Hematopoietic multipotent progenitor cell treated with erythropoietin and hydrocortisone succinate and interleukin-3 and kit ligand, for 17 days (in vitro differentiated cells): ENCODE data around the gene THAP12.
A peak's percentile ranks its signal among the peaks of the same experiment; 100 is the strongest.
"Not testable (repeated sequence)": the region's sequence is repeated elsewhere in the genome, so short reads cannot be mapped to it uniquely, and the experiment has no call there.

Experiments used
- DNase-seq: peaks from one replicate; pipeline ENCODE4 v3.0.0-alpha.2; 2015; ENCODE audit warnings: low spot score

THAP12 gene

DNA sequence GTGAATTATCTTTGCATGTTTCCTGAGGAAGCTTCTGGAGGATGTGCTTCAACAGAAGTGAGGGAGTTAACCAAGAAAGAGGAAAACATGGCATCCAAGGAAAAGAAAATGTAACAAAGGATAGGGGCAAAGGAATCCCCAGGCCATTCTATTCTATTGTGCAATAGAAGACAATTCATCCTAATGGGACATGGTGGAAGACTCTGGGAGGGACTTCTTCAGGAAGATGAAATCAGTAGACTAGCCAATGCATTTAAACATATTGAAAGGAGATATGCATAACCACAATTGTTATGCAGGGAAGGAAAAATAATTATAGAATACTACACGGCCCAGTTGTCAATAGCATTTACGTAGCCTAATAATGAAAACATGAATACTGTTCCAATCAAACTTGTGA lies 55.7 kb downstream of the THAP12 start:
- no peak for DNase-seq

DNA sequence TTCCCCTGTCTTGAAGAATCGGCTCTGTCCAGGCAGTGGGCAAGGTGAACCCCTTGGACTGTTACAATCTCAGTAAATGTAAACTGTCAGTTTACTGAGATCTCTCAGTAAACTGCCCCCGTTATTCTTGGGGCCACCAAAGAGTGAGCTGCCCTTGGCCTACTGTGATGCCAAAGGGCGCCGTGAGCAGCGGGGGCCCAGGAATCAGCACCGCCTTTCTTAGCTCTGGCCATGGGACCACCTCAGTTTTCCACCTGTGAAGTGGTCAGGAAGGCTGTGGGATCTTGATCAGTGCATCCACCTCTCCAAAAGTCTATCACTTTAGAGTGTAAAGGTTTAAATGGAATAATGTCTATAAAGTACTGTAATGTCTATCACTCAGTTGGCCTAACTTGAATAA lies 57.1 kb downstream of the THAP12 start:
- DNase-seq = no peak

DNA sequence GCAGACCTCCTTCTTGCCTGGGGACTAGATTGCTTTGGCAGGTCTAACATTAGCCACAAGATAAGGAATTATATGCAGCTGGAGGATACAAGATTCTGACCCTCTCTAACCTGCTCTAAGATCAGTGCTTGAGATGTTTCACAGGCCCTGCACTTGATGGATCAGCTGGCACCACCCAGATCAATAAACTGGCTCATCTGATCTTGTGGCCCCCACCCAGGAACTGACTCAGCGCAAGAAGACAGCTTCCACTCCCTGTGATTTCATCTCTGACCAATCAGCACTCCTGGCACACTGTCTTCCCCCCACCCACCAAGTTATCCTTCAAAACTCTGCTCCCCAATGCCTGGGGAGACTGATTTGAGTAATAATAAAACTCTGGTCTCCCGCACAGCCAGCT lies 57.6 kb downstream of the THAP12 start:
- DNase-seq = not testable (repeated sequence)

DNA sequence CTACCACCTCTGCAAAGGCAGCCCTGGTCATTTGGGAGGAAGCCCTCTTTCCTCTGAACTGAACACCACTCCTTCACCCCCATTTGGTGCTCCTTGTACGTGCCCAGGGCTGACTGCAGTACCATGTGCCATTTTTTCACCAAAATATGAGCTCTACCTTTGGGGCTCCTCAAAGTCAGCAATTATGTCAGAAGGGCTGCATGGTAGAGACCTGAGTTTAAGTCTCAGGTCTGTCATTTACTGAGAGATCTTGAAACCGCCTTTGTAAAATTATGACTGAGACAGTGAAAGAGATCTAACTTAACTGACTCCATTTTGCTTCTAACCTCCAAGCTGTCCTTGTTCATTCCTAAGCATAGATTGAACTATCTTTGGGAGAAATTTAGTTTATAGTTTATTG lies 58.0 kb downstream of the THAP12 start:
- DNase-seq = no peak

DNA sequence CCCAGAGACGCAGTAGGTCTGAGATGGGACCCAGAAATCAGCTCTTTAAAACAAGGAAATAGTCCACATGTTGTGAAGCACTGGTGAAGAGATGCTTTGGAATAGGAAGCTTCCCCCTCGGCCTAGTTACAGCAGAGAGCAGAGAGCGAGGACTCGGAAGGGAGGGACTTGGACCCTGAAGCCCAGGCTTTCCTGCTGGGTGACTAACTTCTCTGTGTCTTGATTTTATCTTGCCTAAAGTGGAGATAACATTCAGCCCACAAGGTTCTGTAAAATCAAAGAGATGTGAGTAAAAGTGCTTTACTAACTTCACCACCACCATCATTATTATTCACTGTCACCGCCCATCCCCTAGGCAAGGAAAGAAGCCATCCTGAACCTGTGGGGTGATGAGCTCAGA lies 58.4 kb downstream of the THAP12 start:
- no peak for DNase-seq

DNA sequence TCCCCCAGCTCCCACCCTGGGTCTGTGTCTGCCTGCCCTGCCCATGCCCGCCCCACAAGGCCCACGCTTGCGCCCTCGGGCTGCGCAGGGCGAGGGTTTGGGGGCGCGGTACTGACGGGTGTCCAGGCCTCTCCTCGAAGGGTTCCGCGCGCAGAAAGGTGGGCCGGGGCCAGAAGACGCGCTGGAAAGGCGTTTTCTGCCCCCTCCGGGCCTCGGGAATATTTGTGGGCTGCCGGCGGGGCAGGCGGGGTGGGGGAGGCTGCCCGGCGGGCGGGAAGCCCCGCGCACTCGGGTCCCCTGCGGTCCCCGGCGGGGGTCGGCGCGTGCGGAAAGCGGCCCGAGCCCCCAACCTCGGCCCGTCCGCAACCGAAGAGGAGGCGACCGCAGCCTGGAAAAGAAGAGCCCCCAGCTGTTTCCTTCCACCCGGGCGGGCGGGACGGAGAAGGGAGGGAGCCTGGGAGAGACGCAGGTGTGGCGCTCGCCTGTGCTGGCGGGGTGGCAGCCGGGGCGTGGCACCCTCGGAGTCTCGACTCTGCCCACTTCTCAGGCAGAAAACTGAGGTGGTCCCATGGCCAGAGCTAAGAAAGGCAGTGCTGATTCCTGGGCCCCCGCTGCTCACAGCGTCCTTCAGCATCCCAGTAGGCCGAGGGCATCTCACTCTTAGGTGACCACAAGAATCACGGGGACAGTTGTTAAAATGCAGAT lies 59.0 kb downstream of the THAP12 start:
- DNase-seq = no peak

DNA sequence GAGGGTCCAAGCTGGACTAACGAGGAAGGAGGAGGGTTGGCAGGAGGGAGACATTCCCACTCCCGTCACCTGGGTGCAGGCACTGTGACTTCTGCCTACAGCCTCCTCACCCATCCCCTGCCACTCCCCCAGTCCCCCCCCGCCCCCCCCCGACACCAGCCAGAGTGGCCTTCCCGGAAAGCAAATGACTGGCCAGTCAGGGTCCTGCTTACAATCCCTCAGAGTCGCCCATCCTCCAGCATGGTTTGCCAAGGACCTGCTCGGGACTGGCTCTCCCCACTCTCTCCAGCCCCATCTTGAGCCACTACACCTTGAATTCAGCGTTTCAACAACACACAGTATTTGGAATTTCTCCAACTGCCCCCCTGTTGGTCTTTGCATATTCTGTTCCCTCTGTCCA lies 59.6 kb downstream of the THAP12 start:
- no peak for DNase-seq

DNA sequence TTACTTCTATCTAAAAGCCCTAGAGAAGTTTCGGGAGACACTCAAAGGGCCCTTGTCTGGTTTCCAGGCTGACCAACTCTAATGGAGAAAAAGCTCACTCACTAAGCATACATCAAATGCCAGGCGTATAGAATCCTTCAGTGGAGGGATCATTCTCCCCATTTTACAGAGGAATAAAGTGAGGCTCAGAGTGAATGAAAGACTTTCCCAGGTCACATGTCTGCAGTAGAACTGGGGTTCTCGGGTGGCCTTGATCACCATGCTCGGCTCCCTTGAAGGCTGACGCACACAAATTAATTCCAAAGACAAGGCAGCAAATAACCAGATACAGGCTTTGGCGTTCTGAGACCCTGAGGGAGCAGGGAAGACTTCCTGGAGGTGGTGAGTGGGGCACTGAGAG lies 60.0 kb downstream of the THAP12 start:
- DNase-seq = no peak

DNA sequence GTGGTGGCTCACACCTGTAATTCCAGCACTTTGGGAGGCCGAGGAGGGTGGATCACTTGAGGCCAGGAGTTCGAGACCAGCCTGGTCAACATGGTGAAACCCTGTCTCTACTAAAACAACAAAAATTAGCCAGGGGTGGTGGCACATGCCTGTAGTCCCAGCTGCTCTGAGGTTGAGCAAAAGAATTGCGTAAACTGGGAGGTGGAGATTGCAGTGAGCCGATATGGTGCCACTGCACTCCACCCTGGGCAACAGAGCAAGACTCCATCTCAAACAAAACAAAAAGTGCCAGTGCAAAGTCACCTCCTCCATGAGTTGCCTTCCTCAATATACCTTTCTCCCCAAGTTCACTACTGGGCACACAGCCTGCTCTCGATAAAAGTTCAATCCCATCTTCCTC lies 61.1 kb downstream of the THAP12 start:
- DNase-seq = not testable (repeated sequence)

DNA sequence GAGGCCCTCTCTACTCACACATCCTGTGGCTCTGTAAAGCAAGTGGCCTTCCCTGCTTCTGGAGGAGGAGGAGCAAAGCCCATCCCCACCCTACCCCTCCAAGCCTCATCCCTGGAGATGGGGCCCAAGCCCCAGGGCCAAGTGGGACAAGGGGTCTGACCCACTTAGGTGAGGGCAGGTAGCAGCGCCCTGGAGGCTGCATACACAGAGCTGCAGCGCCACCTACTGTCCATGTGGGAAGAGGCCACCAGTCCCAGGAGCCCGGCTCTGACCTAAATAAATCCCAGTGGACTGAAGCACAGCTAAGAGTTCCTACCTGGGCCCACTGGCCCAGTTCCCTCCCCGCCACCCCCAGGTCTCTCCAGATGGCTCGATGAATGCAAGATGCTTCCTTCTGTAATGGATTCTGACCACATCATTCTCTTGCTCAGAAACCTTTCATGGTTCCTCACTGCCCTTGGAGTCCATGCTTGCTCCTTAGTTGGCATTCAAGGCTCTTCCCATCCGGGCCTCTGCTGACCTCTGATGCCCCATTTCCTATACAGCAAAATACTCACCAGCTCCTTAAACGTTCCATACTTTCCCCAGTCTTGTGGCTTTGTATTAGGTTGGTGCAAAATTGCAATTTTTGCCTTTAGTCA lies 62.1 kb downstream of the THAP12 start:
- peak; percentile 83 for DNase-seq

DNA sequence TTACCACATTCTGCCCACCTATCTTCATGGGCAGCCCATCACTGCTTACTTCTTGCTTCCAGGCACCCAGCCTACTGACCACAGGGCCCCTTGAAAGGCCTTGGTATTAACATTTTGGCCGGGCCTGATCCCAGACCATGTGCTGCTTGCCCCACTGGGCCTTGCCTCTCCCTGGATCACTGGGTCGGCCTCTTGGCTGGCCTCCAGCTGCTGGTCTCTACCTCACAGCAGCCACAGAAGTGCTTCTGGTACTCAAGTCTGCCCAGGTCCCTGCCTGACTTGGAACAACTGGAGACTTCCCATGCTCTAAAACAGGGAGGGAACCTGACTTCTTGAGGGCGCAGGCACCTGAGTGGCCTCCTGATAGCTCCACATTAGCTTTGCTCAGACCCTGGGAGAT lies 63.6 kb downstream of the THAP12 start:
- DNase-seq = no peak

DNA sequence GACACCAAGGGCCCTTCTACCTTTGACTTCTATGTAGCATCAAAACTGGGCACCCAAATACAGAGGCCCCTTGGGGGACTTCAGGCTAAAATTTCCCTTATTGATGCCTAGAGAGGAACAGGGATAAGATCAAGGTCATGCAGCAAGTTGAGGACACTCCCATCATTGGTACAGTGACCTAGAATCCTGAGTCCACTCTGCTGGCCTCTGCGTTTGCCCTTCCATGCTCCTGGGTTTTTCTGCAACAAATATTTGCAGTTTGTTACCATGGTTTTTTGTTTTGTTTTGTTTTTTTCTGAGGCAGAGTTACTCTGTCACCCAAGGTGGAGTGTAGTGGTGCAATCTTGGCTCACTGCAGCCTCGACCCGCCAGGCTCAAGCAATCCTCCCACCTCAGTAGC lies 64.2 kb downstream of the THAP12 start:
- DNase-seq = no peak

DNA sequence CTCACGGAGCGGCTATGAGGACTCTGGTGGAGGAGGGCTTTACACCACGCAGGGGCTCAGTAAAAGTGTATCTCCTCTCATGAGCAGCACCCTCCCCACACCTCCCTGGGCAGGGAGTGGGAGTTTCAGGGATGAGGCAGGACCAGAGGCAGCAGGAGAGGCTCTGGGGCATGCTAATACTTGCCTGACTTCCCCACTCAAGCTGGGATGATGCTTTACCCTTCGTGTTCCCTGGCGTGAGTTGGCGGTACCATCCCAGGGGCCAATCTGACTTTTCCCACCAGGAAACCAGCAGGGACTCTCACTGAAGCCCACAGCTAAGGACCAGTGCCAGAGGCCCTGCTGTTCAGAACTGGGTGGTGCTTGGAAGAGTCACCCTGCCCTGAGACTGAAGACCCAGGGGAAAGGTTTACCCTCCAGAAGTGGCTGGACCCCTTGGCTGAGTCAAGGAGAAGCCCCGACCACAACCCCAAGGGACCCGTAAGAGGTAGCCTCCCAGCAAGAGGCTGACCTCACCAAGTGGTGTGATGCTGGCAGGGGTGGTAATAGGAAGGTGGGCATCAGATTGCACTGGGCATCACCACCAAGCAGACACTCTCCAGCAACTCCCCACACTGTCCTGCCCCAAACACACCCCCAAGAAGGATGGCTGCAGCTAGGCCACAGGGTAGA lies 65.6 kb downstream of the THAP12 start:
- DNase-seq = no peak

DNA sequence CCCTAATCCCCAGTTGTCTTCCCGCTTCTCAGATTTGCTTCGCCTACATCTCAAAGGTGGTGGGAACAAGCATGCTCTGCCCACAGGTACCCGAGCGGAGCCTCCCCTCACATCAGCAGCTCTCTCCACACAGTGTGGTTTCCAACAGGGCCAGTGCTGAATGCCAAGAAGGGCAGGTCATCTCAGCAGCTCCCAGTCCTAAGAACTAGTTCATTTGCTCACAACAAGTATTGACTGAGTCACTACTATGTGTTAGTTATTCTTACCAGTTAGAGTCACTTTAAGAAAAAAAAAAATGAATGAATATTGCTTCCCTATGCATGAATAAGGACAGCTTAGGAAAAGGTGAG lies 66.2 kb downstream of the THAP12 start:
- DNase-seq = no peak

DNA sequence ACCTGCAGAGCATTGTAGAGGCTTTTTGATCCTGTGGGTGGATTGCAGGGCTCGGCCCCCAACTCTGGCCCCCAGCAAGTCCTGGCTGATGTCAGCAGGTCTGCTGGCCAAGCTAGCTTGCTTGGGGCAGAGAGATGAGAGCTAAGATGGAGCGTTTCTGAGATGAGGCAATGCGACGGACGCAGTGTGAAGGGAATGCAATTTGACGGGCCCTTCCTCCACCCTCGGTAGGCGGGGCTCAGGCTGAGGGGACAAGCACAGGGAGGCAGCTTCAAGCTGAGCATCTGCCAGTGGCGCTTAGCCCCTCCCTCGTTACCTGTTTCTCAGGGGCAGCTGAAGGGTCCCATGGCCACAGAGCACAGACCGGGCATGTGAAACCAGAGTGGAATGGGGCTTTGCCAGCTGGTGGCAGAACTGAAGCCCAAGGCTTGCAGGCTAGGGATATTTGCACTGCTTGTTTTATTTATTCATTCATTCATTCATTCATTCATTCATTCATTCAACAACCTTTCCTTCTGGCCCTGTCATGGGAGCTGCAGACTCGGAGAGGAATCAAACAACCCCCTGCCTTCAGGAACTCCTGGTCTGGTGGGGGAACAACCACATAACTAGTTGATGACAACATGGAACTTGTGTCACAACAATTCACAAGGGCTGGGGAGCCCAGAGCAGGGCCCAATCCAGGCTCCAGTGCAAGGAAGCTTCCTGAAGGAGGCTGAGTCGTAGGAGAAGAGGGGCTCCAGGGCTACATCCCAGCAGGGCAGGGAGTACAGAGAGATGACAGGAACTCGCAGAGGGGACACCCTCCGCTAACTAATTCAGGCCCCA lies 66.8 kb downstream of the THAP12 start:
- no peak for DNase-seq

DNA sequence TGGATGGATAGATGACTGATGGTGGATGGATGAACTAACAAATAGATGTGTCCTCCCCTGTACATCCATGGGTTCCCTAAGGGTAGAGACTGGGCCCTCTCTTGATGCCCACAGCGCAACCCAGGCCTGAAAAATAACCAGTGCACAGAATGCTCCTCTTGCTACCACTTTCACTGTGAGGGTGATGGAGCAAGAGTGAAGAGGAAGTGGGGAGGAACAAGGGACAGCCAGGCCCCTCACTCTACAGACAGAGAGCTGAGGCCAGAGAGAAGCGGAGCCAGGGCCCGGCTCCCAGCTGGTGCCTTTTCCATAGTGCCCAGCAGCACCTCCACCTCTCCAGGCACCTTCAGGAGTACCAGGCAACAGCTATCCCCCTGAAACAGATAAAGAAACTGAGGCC lies 67.7 kb downstream of the THAP12 start:
- DNase-seq = no peak

DNA sequence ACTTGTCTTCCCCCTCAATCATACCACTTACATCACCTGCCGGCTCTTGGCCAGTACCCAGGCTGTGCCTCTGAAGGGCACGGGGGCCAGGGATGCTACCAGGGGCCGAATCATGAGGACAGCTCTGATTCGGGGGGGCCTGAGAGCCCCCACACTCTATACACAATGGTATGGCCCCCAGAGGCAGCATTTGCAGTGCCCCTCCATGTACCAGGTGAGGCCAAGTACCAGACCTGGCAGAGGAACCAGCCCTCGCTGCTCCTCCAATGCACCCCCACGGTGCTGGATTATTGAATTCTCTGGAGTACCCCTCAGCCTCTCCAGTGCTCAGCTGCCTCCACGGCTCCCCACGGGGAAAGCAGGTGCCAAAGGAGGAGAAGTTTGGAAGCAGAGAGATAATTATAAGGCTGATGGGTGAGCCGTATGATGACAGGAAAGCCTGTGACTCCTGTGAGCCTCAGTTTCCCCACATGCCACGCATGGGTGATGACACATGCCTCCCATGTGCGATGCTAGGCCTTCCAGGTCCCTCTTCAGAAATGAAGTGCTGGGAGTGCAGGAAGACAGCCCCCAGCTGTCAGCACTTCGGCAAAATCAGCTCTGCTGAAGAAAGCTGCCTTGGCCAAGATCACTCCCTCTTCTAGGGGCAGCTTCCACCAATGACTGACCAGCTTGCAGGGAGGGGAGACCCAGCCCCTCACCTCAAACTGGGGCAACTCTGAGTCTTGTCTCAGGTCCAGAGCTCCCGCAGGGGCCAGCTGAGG lies 69.9 kb downstream of the THAP12 start:
- no peak for DNase-seq

DNA sequence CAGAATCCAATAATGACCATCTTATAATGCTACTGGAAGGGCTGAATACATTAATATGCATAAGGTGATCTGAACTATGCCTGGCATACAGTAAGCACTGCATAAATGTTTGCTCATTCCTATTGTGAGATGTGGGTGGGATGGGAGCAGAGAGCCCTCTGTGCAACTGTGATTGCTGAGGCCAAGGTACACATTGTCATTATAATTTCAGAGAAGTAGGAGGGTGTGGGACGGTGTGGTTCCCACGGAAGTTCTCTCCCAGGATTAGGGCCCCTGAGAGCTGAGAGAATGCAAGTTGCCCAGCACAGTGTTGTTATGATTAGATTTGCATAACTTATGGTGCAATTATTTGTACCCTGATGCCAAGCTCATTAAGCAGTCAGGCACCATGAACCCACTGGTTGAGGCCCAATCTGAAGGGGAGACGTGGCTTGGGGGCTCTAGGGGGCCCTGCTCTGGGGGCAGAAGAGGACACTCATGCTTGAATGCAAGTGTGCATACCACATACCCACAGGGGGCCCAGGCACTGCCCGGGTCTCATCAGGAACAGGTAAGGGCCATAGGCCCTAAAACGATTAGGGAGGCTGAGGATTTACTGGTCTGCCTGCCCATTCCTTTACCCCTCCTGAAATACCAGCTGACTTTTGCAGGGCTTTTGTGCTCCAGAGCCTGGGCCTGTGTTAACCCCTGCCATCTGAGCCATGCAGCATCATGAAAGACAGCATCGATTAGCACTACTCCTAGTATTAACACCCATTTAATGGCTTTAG lies 72.8 kb downstream of the THAP12 start:
- DNase-seq = no peak

DNA sequence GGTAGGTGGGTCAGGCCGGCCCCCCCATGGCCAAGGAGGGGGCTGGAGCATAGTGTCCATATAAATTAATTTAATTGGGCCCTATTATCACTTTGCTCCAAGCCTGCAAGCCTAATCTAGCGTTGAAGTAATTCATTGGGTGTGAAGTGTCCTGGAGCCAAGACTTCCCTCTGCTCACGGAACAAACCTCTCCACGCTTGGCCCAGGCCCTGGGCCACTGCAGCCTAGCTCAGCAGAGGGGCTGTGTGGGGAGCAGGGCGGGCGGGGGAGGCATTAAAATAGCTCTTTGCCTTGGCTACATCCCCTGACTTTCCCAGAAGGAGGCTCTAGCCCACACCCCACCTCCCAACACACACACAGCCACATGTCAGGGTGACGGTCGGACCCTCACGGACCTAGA lies 73.5 kb downstream of the THAP12 start:
- no peak for DNase-seq

DNA sequence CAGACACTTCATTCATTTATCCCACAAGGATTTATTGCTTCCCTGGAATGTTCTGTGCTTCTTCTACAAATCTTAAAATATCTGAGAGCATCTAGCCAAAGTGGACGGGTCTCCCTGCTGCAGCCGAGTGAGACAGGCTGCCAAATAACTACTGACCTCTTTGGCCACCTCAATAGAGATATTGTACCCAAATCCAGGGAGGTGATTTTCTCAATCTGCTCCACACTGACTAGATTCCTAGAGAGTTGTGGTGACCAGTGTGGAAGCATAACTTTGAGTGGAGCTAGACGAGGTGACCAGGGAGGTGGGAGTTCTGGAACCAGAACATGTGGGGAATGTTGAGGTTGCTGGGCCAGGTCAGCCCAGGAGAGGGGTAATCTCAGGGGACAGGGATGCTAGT lies 77.5 kb downstream of the THAP12 start:
- DNase-seq = no peak

DNA sequence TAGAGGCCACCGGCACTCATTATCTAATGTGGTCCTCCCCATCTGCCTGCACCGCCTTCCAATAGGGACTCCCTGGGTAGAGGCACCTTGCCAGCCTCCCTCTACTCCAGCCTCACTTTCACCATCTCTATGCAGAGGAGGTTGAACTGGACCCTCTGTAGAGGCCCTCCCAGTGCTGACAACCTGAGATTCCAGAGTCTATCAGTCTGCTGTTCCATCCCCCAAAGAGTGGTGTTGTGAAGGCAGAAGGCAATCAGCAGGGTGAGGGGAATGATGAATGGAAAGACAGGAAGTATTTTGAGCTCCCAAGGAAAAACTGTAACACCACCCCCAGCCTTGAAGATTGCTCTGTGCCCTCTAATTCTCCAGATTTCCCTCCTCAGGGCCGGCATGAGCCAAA lies 77.9 kb downstream of the THAP12 start:
- DNase-seq = no peak
